ENCODE data around the gene SLC19A1. TPM values are rescaled to one million over a fixed set of nuclear protein-coding genes. Genes with fewer than 3 reads are reported as not detected.

SLC19A1 gene
- total RNA-seq, 1 experiment from 2014 or later, result 21.4 TPM

- no TSS peak for BruUV-seq (replicated peaks)
- no peak overlapping the region for H3K4me3 Mint-ChIP-seq (ENCODE audit: low read depth, unreplicated experiment)
- peaks cover 7% of the 10 kb centered on the region for H3K36me3 Mint-ChIP-seq (ENCODE audit: insufficient read depth, unreplicated experiment)
- H3K27ac Mint-ChIP-seq (ENCODE audit: unreplicated experiment), result no peak overlapping the region
- no peak for DNase-seq
- CTCF ChIA-PET, result no interaction called here
- no peaks in the 10 kb centered on the region for H3K4me1 Mint-ChIP-seq (ENCODE audit: low read depth, unreplicated experiment)
- no peaks in the 10 kb centered on the region for H3K9me3 Mint-ChIP-seq (ENCODE audit: low read depth, unreplicated experiment)
- TF ChIP-seq CTCF (IDR thresholded peaks at IDR 0.05; ENCODE audit: unreplicated experiment), result no peak
- no peaks in the 10 kb centered on the region for H3K27me3 Mint-ChIP-seq (ENCODE audit: unreplicated experiment)
- intact Hi-C loops (cut with micrococcal nuclease; ENCODE audit: unreplicated experiment), result no loop called here
Measured at GRCh38 chr21:45486443-45487160, 55.6 kb downstream of the SLC19A1 start.

GRCh38 chr21:45485686-45486442 is 56.4 kb downstream of the SLC19A1 start:
- no TSS peak for BruUV-seq (replicated peaks)
- H3K27me3 Mint-ChIP-seq (ENCODE audit: unreplicated experiment), result no peaks in the 10 kb centered on the region
- peaks cover 7% of the 10 kb centered on the region for H3K36me3 Mint-ChIP-seq (ENCODE audit: insufficient read depth, unreplicated experiment)
- no peaks in the 10 kb centered on the region for H3K4me1 Mint-ChIP-seq (ENCODE audit: low read depth, unreplicated experiment)
- CTCF ChIA-PET, result no interaction called here
- no peak overlapping the region for H3K4me3 Mint-ChIP-seq (ENCODE audit: low read depth, unreplicated experiment)
- TF ChIP-seq CTCF (IDR thresholded peaks at IDR 0.05; ENCODE audit: unreplicated experiment), result no peak
- no peak overlapping the region for H3K27ac Mint-ChIP-seq (ENCODE audit: unreplicated experiment)
- no peaks in the 10 kb centered on the region for H3K9me3 Mint-ChIP-seq (ENCODE audit: low read depth, unreplicated experiment)
- intact Hi-C loops (cut with micrococcal nuclease; ENCODE audit: unreplicated experiment), result no loop called here
- DNase-seq, result no peak

- no peak for DNase-seq
- BruUV-seq (replicated peaks), result no TSS peak
- intact Hi-C loops (cut with micrococcal nuclease; ENCODE audit: unreplicated experiment), result no loop called here
- Mint-ChIP-seq H3K9me3 (ENCODE audit: low read depth, unreplicated experiment) (no peaks in the 10 kb centered on the region), H3K4me3 (ENCODE audit: low read depth, unreplicated experiment) (no peak overlapping the region), H3K36me3 (ENCODE audit: insufficient read depth, unreplicated experiment) (peaks cover 7% of the 10 kb centered on the region), H3K27me3 (ENCODE audit: unreplicated experiment) (no peaks in the 10 kb centered on the region), H3K4me1 (ENCODE audit: low read depth, unreplicated experiment) (no peaks in the 10 kb centered on the region), H3K27ac (ENCODE audit: unreplicated experiment) (no peak overlapping the region)
- CTCF ChIA-PET, result no interaction called here
- no peak for TF ChIP-seq CTCF (IDR thresholded peaks at IDR 0.05; ENCODE audit: unreplicated experiment)
Measured at GRCh38 chr21:45484318-45484717, 57.9 kb downstream of the SLC19A1 start.

- Mint-ChIP-seq H3K4me1 (ENCODE audit: low read depth, unreplicated experiment) (no peaks in the 10 kb centered on the region), H3K4me3 (ENCODE audit: low read depth, unreplicated experiment) (no peak overlapping the region), H3K27me3 (ENCODE audit: unreplicated experiment) (no peaks in the 10 kb centered on the region), H3K27ac (ENCODE audit: unreplicated experiment) (no peak overlapping the region), H3K9me3 (ENCODE audit: low read depth, unreplicated experiment) (no peaks in the 10 kb centered on the region), H3K36me3 (ENCODE audit: insufficient read depth, unreplicated experiment) (peaks cover 7% of the 10 kb centered on the region)
- no TSS peak for BruUV-seq (replicated peaks)
- intact Hi-C loops (cut with micrococcal nuclease; ENCODE audit: unreplicated experiment), result no loop called here
- CTCF ChIA-PET, result interaction anchor here (1.4 kb wide), 1 partner anchor 12 kb away, joined by 7 read pairs; no protein-coding TSS in a partner anchor
- no peak for DNase-seq
- no peak for TF ChIP-seq CTCF (IDR thresholded peaks at IDR 0.05; ENCODE audit: unreplicated experiment)
Measured at GRCh38 chr21:45482899-45483821, 59.1 kb downstream of the SLC19A1 start.

Data from Calu3 (cell line).